Activated naive CD8-positive, alpha-beta T cell treated with anti-CD3 and anti-CD28 coated beads, Interleukin-2, amount 50 U/mL, for 16 hours (primary cell): ENCODE measurements around the gene PRRT2.
A peak's percentile ranks its signal among the peaks of the same experiment; 100 is the strongest.

Experiments used
- DNase-seq: peaks from one replicate; pipeline ENCODE4 v3.0.0-alpha.2; 2020; ENCODE audit warnings: low read depth, low spot score

Gene PRRT2

DNA sequence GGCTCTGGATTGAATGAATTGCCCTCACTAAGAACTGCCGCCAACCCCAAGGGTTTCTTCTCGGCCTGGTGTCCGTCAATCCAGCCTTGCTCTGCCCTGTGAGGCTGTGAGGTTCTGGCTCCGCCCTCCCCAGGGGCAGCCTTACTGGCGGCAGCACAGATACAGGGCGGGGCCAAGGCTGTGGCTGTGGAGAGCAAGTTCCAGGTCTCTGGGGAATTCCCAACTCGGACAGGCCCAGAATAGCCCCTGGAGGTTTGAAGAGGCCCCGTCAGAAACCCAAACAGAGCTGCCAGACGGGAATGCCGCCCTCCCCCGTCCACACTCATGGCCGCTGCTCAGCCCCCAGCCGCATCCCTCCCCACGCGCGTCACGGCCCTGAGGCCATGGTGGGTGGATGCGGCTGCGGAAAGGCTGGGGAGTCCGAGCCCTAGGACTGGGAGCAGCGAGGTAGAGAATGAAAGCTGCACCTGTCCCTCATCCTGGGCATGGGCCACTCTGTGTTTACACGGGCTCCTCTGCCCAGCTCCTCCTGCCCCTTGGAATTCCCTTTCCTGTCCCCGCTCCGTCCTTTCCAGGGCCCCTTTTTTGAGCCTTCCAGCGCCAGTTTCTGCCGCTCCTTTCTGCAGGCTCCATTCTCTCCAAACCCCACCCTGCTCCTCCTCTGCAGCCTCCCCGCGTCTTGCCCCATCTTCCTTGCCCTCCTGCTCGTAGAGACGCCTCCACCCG lies 660 bp upstream of the PRRT2 start:
- DNase-seq = no peak

GRCh38 chr16:29812754-29813643 lies 1.0 kb downstream of the PRRT2 start:
- DNase-seq = no peak

GRCh38 chr16:29813644-29814562 lies 1.9 kb downstream of the PRRT2 start:
- DNase-seq = no peak

DNA sequence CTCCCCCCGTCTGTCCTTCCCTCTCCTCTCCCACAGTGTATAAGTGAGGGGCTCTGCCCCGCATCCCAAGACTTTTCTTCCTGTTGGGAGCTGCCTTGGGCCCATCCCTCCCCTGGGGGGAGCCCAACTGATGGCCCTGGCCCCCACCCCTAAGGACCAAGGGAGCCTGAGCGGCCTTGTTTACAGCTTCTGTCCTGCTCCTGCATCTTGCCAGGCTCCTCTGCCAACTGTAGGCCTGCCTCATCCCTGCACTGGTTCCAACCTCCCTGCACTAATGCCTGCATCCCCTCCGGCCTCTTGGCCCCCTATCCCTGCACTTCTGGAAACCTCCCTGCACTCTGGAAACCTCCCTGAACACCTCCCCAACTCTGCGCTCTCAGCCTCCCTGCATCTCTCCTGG lies 2.6 kb downstream of the PRRT2 start:
- no peak for DNase-seq

- DNase-seq = no peak
Observed at GRCh38 chr16:29815032-29815721, 3.2 kb downstream of the PRRT2 start.

GRCh38 chr16:29815793-29816693 lies 4.0 kb downstream of the PRRT2 start, which contains the start of gene PAGR1:
Gene PAGR1, plus strand, starts transcription at chr16:29816152. Its CDS starts 374 bp downstream, at chr16:29816526.
- peak; percentile 94 for DNase-seq

DNA sequence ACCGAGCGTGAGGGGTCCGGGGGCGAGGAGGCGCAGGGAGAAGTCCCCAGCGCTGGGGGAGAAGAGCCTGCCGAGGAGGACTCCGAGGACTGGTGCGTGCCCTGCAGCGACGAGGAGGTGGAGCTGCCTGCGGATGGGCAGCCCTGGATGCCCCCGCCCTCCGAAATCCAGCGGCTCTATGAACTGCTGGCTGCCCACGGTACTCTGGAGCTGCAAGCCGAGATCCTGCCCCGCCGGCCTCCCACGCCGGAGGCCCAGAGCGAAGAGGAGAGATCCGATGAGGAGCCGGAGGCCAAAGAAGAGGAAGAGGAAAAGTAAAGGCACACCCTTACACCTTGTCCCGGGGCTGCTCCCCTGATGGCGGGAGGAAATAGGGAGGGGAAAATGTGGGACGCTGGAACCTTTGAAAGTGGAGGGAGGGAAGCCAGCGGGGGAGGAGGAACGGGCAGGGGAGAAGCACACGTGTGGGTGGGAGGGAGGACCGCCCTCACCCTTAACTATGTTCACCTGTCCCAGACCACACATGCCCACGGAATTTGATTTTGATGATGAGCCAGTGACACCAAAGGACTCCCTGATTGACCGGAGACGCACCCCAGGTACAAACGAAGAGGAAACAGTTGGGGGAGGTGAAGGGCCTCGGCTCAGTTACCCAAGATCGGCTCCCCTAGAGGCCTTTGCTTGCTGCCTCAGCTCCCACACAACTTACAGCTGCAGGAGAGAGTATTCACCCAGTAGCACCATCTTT lies 4.9 kb downstream of the PRRT2 start:
- no peak for DNase-seq

GRCh38 chr16:29818082-29818481 lies 6.1 kb downstream of the PRRT2 start:
- no peak for DNase-seq

GRCh38 chr16:29819506-29819905 lies 7.5 kb downstream of the PRRT2 start:
- DNase-seq = no peak

- no peak for DNase-seq
Observed at GRCh38 chr16:29820271-29820701, 8.3 kb downstream of the PRRT2 start, which contains the start of gene MVP. Gene MVP, plus strand, starts transcription at chr16:29820462. Its CDS starts 10,088 bp downstream, at chr16:29830550.

GRCh38 chr16:29820730-29821642 lies 9.0 kb downstream of the PRRT2 start:
- no peak for DNase-seq

GRCh38 chr16:29821643-29822115 lies 9.7 kb downstream of the PRRT2 start:
- DNase-seq = no peak

DNA sequence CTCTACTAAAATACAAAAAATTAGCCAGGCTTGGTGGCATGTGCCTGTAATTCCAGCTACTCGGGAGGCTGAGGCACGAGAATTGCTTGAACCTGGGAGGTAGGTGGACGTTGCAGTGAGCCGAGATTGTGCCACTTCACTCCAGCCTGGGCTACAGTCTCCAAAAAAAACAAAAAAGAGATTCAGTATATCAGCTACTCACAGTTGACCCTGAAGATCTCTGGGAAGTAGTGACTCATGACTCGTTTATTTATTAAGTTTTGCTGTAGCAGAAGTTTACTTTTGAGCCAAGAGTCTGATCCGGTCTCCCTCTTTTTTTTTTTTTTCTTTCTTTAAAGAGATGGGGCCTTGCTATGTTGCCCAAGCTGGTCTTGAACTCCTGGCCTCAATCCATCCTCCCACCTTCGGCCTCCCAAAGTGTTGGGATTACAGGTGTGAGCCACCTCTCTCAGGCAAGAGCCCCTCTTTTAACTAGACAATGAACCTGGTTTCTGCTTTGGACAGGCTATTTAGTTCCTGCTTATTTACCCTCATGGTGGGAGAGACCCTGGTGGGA lies 12.7 kb downstream of the PRRT2 start:
- no peak for DNase-seq

DNA sequence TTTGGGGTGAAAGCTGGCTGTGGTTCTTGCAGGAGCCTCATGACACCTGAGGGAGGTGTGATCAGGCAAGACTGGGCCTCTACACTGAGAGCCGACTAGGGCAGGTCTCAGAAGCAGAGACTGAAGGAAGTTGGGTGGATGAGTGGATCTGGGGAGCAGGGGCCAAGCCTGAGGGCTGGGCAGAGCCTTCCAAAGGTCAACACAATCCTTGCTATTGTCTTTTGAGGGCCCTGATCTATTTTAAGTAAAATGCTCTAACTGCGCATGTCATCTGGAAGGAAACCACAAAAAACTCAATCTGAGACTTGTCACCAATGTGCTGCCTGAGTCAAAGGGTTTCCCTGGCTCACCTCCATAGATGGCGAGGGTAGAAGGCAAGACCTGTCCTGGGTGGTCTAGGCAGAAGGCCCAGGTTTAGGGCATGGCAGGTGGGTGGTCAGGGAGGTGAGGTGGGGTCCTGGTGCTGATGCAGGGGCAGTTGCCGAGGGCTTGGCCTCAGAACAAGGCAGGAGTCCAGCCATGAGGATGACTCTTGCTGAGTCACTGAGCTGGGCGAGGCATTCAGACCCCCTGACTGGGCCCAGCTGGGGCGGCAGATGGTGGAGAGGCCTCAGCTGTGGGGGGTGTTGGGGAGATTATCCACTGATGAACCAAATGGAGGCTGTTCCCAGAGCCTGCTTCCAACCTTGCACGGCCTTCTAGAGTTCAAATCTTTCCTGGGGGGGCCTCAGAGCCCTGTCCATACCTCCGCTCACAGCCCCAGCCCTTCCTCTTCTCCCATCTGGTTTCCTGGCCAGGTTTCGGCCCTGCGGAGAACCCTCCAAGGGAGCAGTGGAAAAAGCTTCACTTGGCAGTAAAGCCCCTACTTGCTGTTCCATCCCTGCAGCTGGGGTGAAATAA lies 13.4 kb downstream of the PRRT2 start:
- no peak for DNase-seq

- no peak for DNase-seq
Observed at GRCh38 chr16:29826342-29826695, 14.3 kb downstream of the PRRT2 start.

GRCh38 chr16:29830774-29831173 lies 18.8 kb downstream of the PRRT2 start:
- no peak for DNase-seq

- no peak for DNase-seq
Observed at GRCh38 chr16:29831490-29831889, 19.5 kb downstream of the PRRT2 start.
